ENCODE data around the gene CELF4.

Gene CELF4

DNA sequence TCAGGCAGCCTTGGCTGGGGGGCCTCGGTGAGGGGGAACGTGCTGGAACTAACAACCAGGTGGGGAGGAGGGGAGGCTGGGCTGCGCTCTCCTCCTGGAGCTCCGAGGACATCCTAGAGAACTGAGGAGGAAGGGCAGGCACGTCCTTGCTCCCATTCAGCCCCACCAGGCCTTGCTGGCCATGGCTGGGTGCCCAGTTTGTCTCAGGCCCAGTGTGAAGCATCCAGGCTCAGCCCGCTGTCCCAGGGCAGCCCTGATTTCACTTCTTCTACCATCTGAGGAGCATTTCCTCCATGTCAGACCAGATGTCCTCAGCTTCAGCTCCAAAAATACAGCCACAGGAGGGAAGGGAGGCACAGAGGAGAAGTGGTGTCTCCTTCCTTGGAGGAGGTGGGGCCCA lies 125.4 kb downstream of the CELF4 start:
- no peak for DNase-seq (ENCODE audit: low spot score)

DNA sequence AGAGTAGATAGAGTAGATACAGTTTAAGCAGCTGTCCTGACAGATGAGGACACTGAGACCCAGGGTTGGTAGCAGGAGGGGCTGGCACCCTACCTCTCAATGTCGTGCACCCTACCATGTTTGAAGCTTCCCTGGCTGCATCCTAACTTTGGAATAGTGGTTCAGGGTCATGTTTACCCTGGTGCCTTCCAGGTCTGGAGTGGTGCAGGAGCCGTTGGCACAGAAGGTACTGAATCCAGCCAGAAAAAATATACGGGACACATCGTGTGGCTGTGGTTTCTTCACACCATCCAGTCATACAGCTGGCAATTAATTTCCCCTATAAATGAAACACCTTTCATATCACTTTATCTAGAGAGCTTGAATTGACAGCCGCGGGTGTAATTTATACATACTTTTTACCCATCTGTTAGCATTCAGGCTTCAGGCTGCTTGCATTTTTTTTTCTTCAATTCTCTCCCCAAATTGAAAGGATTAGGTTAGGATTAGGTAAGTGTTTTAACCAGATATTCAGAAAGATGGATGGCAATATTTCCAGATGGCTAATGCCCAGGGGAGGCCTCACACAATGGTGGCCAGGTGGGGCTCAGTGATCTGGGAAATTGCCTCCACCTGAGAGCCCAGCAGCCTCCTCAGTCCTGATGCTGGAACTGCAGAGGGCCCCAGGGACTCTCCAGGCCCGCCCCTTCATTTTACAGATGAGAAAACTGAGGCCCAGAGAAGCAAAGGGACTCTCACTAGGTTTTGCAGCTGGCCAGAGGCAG lies 127.0 kb downstream of the CELF4 start:
- no peak for DNase-seq (ENCODE audit: low spot score)

DNA sequence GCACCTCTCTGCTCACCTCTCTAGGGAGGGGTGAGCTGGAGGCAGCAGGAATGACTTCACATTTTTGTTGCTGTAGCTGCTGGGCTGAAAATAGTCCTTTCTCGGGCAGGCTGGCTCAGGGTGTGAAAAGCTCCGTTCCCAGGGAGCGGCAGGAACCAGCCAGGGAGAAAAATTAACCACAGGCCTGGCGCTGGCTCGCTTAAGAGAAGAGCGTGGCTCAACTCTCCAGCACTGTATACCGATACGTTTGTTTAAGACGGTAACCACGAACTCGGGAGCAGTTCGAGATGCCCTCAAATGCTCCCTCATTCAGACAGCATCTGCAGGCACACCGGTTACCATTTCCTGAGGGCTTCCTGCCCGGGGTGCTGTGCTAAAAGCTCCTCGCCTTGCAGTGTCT lies 129.6 kb downstream of the CELF4 start:
- DNase-seq (ENCODE audit: low spot score): no peak

DNA sequence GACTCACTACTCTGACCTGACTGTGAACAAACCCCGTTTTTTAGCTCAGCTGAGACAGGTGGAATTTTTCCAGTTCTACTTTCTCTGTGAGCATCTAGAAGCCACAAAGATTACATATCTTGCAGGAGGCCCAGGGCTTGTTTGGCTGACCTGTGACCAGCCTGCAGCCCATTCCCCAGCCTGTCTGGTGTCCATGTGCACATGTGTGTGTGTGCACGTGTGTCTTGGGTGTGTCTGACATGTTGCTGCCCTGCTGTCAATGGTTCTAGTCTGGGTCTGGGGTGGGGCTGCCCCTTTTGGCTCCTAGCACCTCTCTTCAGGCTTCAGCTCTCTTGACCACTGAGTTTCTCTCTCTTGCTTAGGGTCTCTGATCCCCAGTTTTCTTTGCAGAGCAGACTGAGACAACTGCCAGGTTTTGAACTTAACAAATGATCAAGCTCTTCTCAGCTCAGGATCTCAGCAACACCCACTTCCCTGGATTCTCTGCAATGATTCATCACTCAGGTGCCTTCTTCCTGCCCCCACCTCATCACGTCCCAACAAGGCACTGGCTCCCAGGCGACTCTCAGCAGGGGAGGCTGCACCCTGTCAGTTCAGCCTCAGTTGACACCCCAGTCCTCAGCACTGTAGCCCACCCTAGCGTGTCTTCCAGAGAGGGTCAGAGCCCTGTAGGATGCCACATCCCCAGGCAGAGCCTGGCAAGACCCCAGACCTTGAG lies 130.3 kb downstream of the CELF4 start:
- no peak for DNase-seq (ENCODE audit: low spot score)

DNA sequence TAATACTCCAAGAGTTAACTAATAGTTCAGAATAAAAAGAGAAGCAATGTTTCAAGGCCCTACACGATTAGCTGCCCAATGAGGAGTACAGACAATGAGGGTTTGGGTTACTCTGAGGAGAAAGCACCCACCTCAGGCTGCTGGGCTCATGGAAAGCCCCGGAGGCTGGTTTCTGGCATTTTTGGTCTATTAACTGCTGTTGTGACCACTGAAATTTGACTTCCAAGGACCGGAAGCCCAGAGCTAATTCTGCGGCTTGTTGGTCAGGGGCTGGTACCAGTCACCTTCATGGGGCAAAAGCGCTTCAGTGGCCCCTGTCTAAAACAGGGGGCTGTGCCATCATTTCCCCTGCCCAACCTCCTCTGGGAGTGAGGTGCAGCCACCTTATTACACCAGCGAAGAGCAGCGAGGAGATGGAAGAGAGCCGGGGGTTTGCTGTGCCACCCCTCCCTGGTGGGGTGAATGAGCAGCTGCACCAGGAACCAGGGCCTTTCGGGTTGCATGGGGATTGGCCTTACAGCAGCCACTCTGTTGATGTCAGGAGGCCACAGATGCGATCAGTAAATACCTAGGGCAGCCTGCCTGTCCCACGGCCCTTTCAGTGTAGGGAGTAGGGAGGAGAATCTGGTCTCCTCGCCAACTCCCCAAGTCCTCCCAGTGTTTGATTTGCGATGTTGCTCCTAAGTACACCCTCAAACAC lies 131.3 kb downstream of the CELF4 start:
- DNase-seq (ENCODE audit: low spot score): no peak

DNA sequence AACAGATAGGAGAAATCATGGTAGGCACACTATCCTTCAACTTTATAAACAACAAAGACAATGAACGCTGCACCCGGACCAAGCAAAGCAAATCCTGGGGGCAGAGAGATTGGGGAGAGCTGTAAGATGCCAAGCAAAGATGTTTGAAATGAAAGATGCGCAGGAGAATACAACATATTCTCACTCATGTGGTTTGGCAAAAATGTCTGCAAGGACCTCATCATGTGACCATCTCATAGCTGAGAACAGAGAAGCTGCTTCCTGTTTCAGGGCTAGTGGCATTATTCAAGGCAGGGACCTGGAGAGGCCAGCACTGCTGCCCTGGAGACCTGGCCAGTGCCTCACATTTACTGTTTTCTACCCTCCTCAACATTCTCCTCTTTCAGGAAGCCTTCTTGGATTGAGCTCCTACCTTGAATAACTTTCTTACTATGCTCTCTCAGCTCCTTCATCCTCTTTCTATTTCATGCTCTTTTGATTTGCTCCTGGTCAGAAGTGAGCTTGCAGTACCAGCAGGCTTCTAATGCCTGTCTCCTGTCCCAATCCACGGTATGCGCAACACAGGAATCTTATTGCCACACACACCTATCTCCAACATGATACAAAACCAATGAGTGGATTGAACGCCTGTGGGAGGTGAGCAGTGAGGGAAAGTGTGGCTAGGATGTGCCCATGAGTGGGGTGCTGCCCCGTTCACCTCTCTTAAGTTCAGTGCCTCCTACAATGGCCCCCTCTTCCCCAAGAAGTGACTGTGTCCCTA lies 133.0 kb downstream of the CELF4 start:
- no peak for DNase-seq (ENCODE audit: low spot score)

DNA sequence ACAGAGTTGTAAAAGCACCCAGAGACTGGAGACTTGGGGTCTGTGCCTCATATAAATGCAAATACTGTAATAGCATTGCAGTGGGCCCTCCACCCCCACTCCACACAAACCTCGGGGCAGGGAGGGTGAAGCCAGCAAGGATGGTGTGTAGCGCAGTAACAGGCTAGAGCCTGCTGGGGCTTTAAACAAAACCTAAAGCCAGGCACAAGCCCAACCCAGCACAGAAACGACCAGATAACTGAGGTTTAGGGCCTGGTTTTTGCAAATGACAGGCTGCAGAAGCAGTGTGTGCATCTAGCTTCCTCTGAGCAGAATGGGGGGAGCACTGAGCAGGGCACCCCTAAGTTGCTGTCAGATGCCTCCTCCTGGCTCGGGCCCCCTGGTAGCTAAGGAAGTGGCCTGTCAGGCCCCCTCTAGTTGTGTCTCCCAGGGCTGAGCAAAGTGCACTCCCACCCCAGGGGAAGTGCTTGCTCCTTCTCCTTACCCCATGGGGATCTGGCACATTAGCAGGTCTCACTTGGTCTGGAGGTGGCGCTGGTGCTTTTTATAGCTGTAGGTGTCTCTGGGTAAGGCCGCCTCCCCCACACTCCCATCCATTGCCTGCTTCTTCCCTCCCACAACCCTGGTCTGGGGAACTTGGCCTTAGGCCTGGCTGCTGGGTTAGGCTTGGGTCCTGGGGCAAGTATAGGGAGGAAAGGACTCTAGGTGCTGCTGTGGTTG lies 135.1 kb downstream of the CELF4 start:
- DNase-seq (ENCODE audit: low spot score): no peak

DNA sequence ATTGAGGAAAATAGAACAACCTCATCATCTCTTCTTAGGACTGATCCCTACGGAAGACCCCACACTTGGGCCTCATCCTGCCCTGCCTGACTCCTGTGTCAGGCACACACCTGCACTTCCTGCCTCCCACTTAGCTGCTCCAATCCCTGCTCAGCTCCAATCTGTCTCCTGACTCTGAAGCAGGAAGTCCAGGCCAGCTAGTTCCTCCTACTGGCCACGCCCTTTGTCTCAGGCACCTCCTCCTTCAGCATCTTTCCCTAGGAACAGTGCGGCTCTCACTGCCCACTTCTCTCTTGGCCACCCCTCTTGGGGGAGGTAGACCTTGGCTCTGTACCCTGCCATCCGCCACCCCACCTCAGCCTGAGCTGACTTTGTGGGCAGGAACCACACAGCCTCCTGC lies 135.8 kb downstream of the CELF4 start:
- no peak for DNase-seq (ENCODE audit: low spot score)

DNA sequence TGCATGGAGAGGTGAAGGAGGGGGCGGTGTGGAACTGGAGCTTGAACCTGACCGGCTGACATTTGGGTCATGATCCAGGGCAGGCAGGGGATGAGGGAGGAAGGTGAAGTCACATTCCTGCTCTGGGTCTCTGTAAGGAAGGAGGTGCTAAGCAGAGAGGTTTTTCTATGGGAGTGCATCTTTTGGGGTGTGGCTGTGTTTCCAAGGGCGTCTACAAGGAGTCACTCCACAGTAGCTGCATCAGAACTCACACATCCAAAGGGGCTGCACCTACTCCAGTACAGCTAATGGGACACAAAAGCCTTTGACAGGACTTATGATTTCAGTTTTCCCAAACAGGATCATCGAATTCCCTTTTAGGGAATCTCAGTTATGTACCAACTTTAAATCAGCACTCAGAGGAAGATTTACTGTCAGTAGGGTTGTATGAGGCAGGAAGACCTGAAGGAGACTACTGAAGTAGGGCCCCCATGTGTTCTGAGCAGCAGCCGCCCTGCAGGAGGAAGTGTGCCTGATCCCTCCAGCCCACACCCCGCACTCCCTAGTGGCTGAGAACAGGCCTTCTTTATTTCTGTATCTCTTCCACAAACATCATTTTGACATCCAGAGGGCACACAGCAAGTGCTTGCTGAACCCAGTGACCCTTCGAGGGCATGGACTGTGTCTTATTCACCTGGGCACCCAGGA lies 137.2 kb downstream of the CELF4 start:
- no peak for DNase-seq (ENCODE audit: low spot score)

DNA sequence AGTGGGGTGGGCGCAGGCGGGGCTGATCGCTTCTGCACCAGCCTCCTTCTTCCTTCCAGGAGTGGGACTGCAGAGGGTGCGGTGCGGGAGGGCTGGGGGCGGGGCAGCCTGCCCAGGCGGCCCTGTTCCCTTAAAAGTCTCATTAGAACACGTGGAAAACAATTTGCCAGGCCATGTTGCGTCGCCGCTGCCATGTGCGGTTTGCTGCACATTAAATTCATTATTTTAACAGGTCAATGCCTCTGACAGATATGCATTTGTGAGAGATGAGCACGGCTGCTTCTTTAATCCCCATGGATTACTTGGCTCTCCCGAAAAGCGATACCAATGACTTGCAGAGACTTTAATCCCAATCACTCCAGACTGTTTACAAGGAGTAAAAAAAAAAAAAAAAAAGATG lies 139.0 kb downstream of the CELF4 start:
- no peak for DNase-seq (ENCODE audit: low spot score)

DNA sequence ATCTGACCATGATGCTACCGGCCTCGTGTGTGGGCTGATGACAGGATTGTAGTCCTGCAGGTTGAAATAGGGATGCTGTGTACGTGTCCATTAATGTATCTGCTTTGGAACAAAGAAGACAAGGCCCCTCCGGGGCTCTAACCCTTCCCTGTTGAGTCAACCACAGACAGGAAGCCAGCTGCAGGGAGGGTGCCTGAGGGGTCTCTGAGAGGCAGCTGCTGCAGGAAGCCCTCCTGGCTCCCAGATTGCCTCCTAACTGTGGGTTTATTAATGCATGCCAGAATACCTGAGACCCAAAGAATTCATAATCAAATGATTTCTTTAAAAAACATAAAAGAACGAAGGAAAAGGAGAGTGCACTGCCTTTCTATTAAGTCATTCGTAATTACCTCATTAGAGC lies 140.4 kb downstream of the CELF4 start:
- DNase-seq (ENCODE audit: low spot score): no peak

DNA sequence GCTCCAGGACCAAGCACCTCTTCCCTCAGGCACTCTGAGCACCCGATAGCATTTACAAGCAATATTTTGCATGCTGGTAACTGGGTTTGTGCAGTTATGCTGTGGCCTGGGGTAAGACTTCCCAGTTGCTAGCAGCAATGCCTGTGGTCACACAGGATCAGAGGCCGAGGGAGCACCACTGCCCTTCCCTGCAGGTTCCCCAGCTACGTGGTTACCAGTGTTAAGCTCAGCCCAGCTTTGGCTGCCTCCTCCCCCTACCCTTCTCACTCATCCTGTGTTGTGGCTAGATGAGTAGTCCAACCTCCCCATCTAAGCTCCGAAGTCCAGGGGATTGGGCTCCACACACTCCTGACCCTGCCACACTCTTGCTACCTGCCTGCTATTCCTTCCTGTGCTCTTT lies 141.1 kb downstream of the CELF4 start:
- no peak for DNase-seq (ENCODE audit: low spot score)

DNA sequence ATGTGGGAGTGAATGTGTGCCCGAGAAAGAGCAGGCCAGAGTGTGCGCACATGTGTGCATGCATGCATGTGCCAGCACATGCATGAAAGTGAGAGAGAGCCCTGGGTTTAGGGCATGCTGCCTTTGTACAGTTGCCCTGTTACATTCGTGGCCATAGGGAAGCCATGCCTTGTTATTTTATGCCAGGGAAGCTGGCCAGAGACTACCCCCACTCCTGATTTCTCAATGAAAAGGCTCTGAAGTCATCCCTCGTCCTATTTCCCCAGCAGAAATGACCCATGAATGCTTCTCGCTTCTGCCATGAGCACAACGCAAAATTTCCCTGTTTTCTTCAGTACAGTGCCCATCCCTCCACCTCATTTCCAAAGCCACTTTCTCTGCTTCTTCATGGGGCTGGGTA lies 143.0 kb downstream of the CELF4 start:
- no peak for DNase-seq (ENCODE audit: low spot score)

DNA sequence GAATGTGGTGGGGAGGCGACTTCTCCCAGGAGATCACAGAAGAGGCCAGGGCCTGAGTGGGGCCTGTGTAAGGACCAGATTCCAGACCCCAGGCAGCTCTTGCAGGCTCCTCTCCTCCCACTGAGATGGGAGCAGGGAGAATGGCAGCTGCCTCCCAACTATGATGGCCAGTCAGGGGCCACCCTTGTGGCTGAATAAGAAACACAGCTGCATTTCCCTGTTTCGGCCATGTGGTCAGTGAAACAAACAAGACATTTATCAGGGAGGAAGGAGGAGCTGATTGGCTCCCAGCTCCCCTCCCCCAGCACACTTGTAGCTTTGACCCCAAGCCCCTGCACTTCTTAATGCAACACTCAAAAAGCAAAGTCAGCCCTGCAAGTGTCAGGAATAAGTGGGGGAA lies 143.5 kb downstream of the CELF4 start:
- no peak for DNase-seq (ENCODE audit: low spot score)

DNA sequence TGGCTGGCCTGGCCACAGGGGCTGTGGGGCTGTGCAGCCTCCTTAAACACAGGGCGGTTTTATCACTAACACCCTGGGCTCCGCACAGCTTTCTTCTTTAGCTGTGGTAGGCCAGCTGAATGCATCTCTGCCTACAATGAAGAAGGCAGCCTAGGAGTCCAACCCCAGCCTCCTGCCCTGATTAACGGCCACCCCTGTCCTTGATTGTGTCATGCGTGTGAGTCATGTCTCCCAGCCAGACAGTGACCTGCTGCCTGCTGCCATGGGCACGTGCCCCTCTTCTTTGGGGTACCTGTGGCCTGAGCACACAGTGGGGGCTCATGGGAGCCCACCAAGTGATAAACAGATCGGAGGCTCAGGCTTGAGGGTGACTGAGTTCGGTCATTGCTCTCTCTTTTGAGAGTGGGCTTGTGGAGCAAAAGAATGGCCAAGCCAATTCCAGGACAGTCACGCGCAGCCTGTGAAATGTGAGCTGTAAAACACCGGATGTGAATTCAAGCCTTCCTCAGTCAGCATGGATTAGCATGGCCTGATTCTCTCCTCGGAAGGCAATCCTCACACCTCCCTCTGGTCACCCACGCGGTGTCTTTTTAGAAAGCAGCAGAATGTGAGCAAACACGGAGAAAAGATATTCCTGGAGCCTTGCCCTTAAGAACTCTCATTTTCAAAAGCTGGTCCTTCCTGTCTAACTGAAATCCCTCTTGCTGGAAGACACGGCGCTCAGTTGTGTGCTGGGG lies 144.1 kb downstream of the CELF4 start:
- DNase-seq (ENCODE audit: low spot score): no peak

DNA sequence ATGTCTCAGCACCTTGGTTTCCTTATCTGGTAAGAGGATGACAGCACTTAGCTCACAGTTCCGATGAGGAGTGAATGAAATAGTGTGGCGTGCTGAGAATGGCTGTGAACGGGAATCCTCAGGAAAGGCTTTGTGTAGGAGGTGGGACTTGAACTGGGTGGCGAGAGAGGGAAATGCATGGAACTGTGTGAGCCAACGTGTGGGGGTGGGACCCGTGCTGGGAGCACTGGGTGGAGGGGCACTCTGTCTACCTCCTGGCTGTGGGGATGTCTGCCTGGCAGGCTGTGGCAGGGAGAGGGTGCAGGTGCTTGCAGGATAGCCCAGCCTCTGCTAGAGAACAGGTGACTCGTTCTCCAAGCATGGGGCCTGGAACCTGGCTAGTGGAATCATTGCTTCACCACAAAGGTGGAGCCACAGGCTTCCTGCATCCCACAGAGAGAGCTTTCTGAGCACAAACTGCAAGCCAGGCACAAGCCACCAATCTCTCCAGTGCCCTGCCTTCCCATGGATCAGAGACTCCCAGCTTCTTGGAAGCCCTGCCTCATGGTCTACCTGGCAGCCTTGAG lies 145.2 kb downstream of the CELF4 start:
- DNase-seq (ENCODE audit: low spot score): no peak

DNA sequence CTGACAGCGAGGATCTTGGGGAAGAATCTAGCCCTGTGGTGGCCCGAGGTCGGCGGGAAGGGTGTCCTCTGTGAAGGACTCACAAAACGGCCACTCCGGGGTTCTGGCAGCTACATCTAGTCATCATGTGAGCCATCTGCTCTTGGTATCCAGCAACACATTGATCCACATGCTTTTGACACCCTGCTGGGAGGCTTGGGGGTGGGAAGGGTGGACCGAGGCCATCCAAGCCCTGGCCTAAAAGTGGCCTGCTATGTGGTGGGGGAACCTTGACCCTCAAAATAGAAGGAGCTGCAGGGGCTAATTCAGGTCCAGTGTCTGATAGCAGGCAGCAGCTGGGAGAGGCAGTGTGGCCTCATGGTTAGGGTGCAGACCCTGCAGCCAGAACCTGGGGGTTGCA lies 145.7 kb downstream of the CELF4 start:
- no peak for DNase-seq (ENCODE audit: low spot score)

DNA sequence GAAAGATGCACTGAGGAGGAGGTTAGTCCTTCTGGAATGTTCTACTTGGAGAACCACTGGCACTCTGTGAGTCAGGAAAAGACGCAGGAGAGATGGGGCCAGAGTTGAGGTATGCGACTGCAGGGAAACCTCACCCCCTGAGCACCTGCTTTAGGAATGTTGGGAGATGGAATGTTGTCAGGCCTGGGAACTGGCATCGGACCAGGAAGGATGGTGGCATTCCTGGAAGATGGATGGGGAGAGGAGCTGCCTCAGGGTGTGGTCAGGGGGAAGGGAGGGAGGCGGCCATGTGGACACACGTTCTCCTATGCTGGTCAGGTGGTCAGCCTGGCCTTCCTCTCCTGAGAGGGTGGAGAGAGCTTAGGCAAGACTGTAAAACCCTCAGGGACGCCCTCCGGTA lies 146.3 kb downstream of the CELF4 start:
- DNase-seq (ENCODE audit: low spot score): no peak

DNA sequence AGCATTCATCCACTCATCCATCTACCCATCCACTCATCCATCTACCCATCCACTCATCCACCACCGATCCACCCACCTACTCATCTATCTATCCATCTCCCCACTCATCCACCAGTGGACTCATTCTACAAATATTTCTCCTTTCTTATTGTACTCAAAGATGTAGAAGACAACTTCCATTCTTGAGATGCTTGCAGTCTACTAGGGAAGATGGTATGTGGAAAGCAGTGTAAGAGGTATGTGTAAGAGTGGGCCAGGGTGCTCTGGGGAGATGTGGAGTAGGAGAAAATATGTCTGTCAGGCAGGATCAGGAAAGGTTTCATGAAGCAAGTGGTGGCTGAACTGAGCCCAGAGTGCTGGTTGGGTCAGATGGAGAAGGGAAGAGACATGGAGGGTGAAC lies 150.8 kb downstream of the CELF4 start:
- DNase-seq (ENCODE audit: low spot score): no peak

DNA sequence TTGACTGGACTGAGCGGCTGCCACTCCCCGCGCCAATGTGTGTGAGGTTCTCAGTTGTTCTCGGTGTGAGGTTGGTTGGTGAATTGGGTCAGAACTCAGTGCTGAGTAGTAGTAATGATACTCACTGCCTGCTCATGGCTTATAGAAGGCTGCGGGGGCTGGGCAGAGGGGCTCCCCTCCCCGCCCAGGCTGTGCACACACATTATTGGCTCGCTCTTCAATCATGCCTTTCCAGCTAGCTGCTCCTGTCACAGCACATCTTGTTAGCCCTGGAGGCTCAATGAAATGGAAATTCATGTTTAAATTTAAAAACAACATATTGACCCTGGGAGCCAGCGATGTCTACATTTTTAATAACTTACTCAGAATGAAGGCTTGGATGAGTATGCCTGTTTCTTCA lies 152.8 kb downstream of the CELF4 start:
- no peak for DNase-seq (ENCODE audit: low spot score)
